ENCODE data around the gene TTC33. TPM values are rescaled to one million over a fixed set of nuclear protein-coding genes. Genes with fewer than 3 reads are reported as not detected.

Gene TTC33
- polyA plus RNA-seq, 1 donor from 2014 or later = 73.5 TPM

- H3K36me3 ChIP-seq (ENCODE audit: insufficient read depth, low read length) = no peaks in the 10 kb centered on the region
- H3K4me3 ChIP-seq (ENCODE audit: low read length) = no peak overlapping the region
- no peak overlapping the region for H3K9ac ChIP-seq (ENCODE audit: low read length)
- no peak overlapping the region for H3K27ac ChIP-seq (ENCODE audit: low read length)
- no peak overlapping the region for H2AFZ ChIP-seq (ENCODE audit: low read depth, low read length)
- peaks cover 27% of the 10 kb centered on the region for H3K79me2 ChIP-seq (replicated peaks; ENCODE audit: insufficient read depth, low read length)
- H3F3A ChIP-seq (ENCODE audit: insufficient read depth, low read length, poor library complexity, severe bottlenecking) = no peaks in the 10 kb centered on the region
- H3K27me3 ChIP-seq (ENCODE audit: insufficient read depth, low read depth, low read length) = no peaks in the 10 kb centered on the region
- no peaks in the 10 kb centered on the region for H4K20me1 ChIP-seq (ENCODE audit: insufficient read depth)
- TF ChIP-seq REST (IDR thresholded peaks at IDR 0.05; ENCODE audit: borderline replicate concordance) (no peak), EP300 (conservative IDR thresholded peaks at IDR 0.05; ENCODE audit: poor library complexity, severe bottlenecking) (no peak), EZH2 (IDR thresholded peaks at IDR 0.05; ENCODE audit: borderline replicate concordance, insufficient read depth, low read length, poor library complexity, severe bottlenecking) (no peak), TAF1 (IDR thresholded peaks at IDR 0.05; ENCODE audit: low read depth) (no peak), MXI1 (conservative IDR thresholded peaks at IDR 0.05; ENCODE audit: poor library complexity, severe bottlenecking) (no peak), POLR2AphosphoS5 (IDR thresholded peaks at IDR 0.05) (no peak), RAD21 (conservative IDR thresholded peaks at IDR 0.05) (no peak)
- no peaks in the 10 kb centered on the region for H3K9me3 ChIP-seq (ENCODE audit: low read length)
- H3K9me2 ChIP-seq (ENCODE audit: insufficient read depth, low read length) = no peaks in the 10 kb centered on the region
- H3K4me2 ChIP-seq (ENCODE audit: low read length) = no peak overlapping the region
Observed at GRCh38 chr5:40757400-40757799, 1.6 kb upstream of the TTC33 start.

- Histone ChIP-seq H2AFZ (ENCODE audit: low read depth, low read length) (peak overlapping the region; percentile 88), H3K9me2 (ENCODE audit: insufficient read depth, low read length) (no peaks in the 10 kb centered on the region), H3K4me2 (ENCODE audit: low read length) (peak overlapping the region; percentile 80), H4K20me1 (ENCODE audit: insufficient read depth) (no peaks in the 10 kb centered on the region), H3K9ac (ENCODE audit: low read length) (peak overlapping the region; percentile 95), H3K36me3 (ENCODE audit: insufficient read depth, low read length) (no peaks in the 10 kb centered on the region), H3K9me3 (ENCODE audit: low read length) (peaks cover 4% of the 10 kb centered on the region), H3K79me2 (replicated peaks; ENCODE audit: insufficient read depth, low read length) (peaks cover 28% of the 10 kb centered on the region), H3K27me3 (ENCODE audit: insufficient read depth, low read depth, low read length) (no peaks in the 10 kb centered on the region), H3K4me3 (ENCODE audit: low read length) (peak overlapping the region; percentile 90), H3K27ac (ENCODE audit: low read length) (peak overlapping the region; percentile 92), H3F3A (ENCODE audit: insufficient read depth, low read length, poor library complexity, severe bottlenecking) (no peaks in the 10 kb centered on the region)
- TF ChIP-seq CTCF (IDR thresholded peaks at IDR 0.05; ENCODE audit: poor library complexity, severe bottlenecking) = peak; percentile 94
- peak; percentile 72 for TF ChIP-seq POLR2AphosphoS5 (IDR thresholded peaks at IDR 0.05)
- TF ChIP-seq REST (IDR thresholded peaks at IDR 0.05; ENCODE audit: borderline replicate concordance) = no peak
- TF ChIP-seq RAD21 (conservative IDR thresholded peaks at IDR 0.05) = peak; percentile 67
- TF ChIP-seq SMC3 (conservative IDR thresholded peaks at IDR 0.05; ENCODE audit: poor library complexity) = peak; percentile 61
- peak; percentile 60 for TF ChIP-seq TAF1 (IDR thresholded peaks at IDR 0.05; ENCODE audit: low read depth)
Observed at GRCh38 chr5:40755093-40755406, 711 bp downstream of the TTC33 start.

Data from neural cell (in vitro differentiated cells).